Rectal smooth muscle tissue (tissue), 1 donor: ENCODE results near the gene KCND3.

Source experiments
- H3K27ac ChIP-seq: one replicate; pipeline ENCODE4 v1.7.0; 2013; ENCODE audit warnings: low read depth, low read length, inconsistent platforms
- H3K27me3 ChIP-seq: one replicate; pipeline ENCODE4 v1.7.0; 2013; ENCODE audit warnings: low read length; ENCODE audit not compliant: control insufficient read depth, insufficient read depth
- H3K36me3 ChIP-seq: one replicate; pipeline ENCODE4 v1.7.0; 2013; ENCODE audit warnings: low read length; ENCODE audit not compliant: control insufficient read depth, insufficient read depth
- H3K4me1 ChIP-seq: one replicate; pipeline ENCODE4 v1.7.0; 2013; ENCODE audit warnings: low read length; ENCODE audit not compliant: control insufficient read depth, insufficient read depth
- H3K4me3 ChIP-seq: one replicate; pipeline ENCODE4 v1.7.0; 2013; ENCODE audit warnings: low read length
- H3K9ac ChIP-seq: one replicate; pipeline ENCODE4 v1.7.0; 2013; ENCODE audit warnings: low read length

The KCND3 gene

GRCh38 chr1:111861523-111861922, 127.9 kb downstream of the KCND3 start:
- H3K27ac ChIP-seq: no peak overlapping the region
- no peak overlapping the region for H3K9ac ChIP-seq
- no peak overlapping the region for H3K4me3 ChIP-seq
- H3K4me1 ChIP-seq: no peaks in the 10 kb centered on the region
- no peaks in the 10 kb centered on the region for H3K36me3 ChIP-seq
- no peaks in the 10 kb centered on the region for H3K27me3 ChIP-seq

- no peaks in the 10 kb centered on the region for H3K4me1 ChIP-seq
- H3K36me3 ChIP-seq: no peaks in the 10 kb centered on the region
- no peak overlapping the region for H3K4me3 ChIP-seq
- H3K27me3 ChIP-seq: no peaks in the 10 kb centered on the region
- H3K9ac ChIP-seq: no peak overlapping the region
- H3K27ac ChIP-seq: no peak overlapping the region
These were observed 132.2 kb downstream of the KCND3 start for GRCh38 chr1:111857194-111857651.

DNA sequence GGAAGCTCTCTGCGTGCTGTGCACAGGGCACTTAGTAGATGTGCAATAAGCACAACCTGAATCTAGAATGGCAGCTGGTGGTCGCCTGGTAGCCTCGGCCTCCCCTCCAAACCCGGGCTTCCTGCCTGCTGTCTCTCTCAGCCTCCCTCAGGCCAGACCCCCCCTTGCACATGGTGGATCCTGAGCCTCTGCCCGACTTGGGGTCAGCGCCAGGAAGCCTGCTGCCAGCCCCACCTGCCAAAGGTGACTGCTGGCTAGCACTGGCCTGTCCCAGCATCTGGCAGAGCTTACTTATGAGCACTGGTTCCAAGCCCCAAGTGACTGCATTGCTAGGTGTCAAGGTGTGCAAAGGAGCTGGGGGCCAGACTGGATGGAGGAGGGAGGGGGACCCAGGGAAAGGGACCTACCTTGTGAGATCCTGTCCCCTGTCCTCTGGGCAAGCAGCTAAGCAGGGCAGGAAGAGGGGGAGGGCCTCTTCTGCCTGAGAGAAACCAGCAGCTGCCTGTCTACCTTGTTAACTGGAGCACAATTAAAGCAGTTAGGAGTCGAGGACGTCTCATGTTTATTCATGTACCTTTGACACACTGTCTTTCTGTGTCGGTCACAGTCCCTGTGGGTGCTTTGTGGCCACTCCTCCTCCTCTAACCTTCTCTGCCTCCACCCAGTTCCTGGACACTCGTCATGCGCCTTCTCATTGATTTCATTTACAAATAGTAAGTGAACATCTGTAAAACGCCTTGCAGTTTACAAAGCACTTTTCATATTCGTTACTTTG, 132.9 kb downstream of the KCND3 start:
- no peak overlapping the region for H3K9ac ChIP-seq
- H3K36me3 ChIP-seq: no peaks in the 10 kb centered on the region
- no peaks in the 10 kb centered on the region for H3K4me1 ChIP-seq
- no peak overlapping the region for H3K4me3 ChIP-seq
- no peaks in the 10 kb centered on the region for H3K27me3 ChIP-seq
- no peak overlapping the region for H3K27ac ChIP-seq

- Histone ChIP-seq H3K36me3 (no peaks in the 10 kb centered on the region), H3K27me3 (no peaks in the 10 kb centered on the region), H3K27ac (no peak overlapping the region), H3K9ac (no peak overlapping the region), H3K4me3 (no peak overlapping the region), H3K4me1 (no peaks in the 10 kb centered on the region)
These were observed 134.2 kb downstream of the KCND3 start for GRCh38 chr1:111855260-111855659.

DNA sequence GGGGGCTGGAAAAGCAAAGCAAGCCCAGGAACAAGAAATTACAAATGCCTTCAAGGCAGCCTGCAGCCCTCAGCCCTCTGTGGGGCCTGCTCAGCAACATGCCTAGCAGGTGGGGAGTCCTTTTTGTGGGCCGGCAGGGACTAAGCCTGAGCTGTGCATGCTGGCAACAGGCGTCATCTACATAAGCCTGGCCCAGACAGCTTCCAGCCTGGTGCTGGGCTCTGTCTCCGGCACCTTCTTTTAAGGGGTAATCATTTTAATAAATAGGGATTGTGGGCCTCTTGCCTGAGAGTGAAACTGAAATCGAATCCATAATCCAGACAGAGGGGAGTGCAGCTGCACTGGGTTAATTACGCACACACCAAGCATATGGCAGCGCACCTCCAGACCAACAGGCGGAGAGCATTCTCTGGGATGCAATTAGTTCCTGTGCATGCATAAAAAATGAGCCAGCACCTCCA, 137.2 kb downstream of the KCND3 start:
- H3K27ac ChIP-seq: no peak overlapping the region
- no peak overlapping the region for H3K9ac ChIP-seq
- H3K4me1 ChIP-seq: no peaks in the 10 kb centered on the region
- no peaks in the 10 kb centered on the region for H3K36me3 ChIP-seq
- H3K27me3 ChIP-seq: no peaks in the 10 kb centered on the region
- H3K4me3 ChIP-seq: no peak overlapping the region

- Histone ChIP-seq H3K27me3 (no peaks in the 10 kb centered on the region), H3K27ac (no peak overlapping the region), H3K9ac (no peak overlapping the region), H3K4me1 (no peaks in the 10 kb centered on the region), H3K36me3 (no peaks in the 10 kb centered on the region), H3K4me3 (no peak overlapping the region)
These were observed 137.9 kb downstream of the KCND3 start for GRCh38 chr1:111851552-111851951.

DNA sequence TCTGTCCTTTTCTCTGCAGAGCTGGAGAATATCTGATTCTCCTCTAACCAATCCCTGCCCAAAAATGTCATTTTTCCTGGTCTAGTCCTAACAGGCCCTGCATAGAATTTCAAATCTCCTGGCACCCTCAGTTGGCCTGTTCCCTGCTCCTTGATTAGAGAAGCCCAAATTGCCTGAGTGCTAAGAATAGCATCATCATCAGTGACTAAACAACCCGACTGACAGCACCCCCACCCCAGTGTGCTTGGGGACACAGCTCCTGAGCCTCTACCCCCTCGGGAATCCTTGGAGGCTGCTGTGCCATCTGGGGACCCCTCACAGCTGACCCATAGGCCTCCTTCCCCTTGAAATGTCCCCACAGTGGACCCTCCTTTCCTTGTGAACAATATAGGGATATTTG, 139.4 kb downstream of the KCND3 start:
- no peak overlapping the region for H3K9ac ChIP-seq
- no peaks in the 10 kb centered on the region for H3K36me3 ChIP-seq
- H3K27ac ChIP-seq: no peak overlapping the region
- no peak overlapping the region for H3K4me3 ChIP-seq
- no peaks in the 10 kb centered on the region for H3K27me3 ChIP-seq
- no peaks in the 10 kb centered on the region for H3K4me1 ChIP-seq

DNA sequence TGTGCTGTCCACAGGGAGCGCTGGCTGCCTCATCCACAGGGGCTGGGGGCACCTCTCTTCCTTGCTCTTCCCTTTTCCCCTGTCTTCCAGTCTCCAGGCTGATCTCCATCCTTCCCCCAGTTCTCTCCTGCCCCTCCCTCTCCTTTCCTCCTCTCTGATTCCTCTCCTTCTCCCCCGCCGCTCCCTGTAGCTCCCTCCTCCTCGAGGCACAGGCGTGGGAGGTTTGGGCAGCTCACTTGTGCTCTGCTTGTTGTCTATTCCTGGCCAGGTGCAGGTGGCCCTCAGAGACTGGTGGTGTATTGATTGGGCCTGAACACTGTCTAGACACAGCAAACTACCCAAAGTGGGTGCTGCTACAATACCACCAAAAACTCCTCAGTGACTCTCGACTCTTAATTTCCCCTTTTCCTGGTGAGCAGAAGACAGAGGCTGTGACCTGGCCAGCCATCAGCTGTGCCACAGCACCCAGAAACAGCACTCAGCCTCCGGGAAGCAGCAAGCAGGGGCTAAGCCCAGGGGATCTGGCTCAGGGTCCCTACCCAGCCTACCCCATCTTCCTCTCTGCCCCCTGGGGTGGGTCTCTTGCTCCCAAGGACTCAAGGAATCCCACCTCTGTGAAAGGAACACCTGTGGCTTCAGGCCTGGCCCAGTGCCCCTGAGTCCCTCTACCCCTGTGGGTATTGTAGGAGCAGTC, 140.5 kb downstream of the KCND3 start:
- no peak overlapping the region for H3K27ac ChIP-seq
- H3K36me3 ChIP-seq: no peaks in the 10 kb centered on the region
- no peaks in the 10 kb centered on the region for H3K27me3 ChIP-seq
- H3K4me1 ChIP-seq: no peaks in the 10 kb centered on the region
- no peak overlapping the region for H3K4me3 ChIP-seq
- H3K9ac ChIP-seq: no peak overlapping the region

- Histone ChIP-seq H3K27me3 (no peaks in the 10 kb centered on the region), H3K36me3 (no peaks in the 10 kb centered on the region), H3K4me3 (no peak overlapping the region), H3K9ac (no peak overlapping the region), H3K27ac (no peak overlapping the region), H3K4me1 (no peaks in the 10 kb centered on the region)
These were observed 142.0 kb downstream of the KCND3 start for GRCh38 chr1:111847466-111847865.

- H3K9ac ChIP-seq: no peak overlapping the region
- H3K27me3 ChIP-seq: no peaks in the 10 kb centered on the region
- H3K27ac ChIP-seq: no peak overlapping the region
These were observed 142.6 kb downstream of the KCND3 start for GRCh38 chr1:111846842-111847241.

DNA sequence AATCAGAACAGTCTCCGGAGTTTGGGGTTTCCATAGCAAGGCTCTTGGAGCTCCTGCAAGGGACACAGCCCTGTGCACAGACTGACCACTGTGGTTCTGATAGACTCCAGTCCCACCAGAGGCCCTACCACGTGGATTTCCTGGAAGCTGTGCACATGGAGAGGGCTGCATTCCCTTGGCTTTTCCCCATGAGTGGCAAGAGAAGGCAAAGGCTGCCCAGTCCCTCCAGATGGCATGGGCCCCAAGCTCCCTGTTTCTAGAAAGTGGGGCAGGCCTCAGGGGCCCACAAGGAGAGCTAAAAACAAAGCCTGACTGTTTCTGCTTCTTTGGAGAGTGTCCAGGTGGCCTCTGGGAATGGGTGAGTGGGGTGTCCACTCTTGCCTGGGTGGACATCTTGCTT, 146.3 kb downstream of the KCND3 start:
- no peaks in the 10 kb centered on the region for H3K27me3 ChIP-seq
- no peak overlapping the region for H3K9ac ChIP-seq
- no peaks in the 10 kb centered on the region for H3K4me1 ChIP-seq
- H3K27ac ChIP-seq: no peak overlapping the region
- no peaks in the 10 kb centered on the region for H3K36me3 ChIP-seq
- no peak overlapping the region for H3K4me3 ChIP-seq

More at GRCh38 chr1:111846842-111847241, 142.6 kb downstream of the KCND3 start:
- no peak overlapping the region for H3K4me3 ChIP-seq
- no peaks in the 10 kb centered on the region for H3K36me3 ChIP-seq
- no peaks in the 10 kb centered on the region for H3K4me1 ChIP-seq

GRCh38 chr1:111842411-111842810, 147.1 kb downstream of the KCND3 start:
- Histone ChIP-seq H3K4me3 (no peak overlapping the region), H3K27ac (no peak overlapping the region), H3K27me3 (no peaks in the 10 kb centered on the region), H3K36me3 (no peaks in the 10 kb centered on the region), H3K4me1 (no peaks in the 10 kb centered on the region), H3K9ac (no peak overlapping the region)

DNA sequence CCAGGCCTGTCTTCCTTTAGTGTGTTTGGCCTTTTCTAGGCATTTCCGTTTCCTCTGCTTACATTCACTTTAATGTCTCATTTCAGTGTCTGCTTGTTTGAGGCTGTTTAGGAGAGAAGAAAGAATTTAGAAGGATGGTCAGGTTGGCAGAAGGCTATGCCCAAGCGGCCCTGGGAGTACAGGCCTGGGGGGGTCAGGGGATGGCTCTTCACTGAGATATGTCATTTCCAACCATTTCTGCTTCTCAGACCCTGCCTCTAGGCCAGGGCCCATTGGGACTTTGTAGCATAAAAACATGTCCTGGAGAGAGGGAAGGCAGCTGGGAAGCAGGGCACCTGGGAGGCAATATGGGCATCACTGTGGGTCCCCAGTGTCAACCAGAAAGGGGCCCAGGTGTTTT, 147.7 kb downstream of the KCND3 start:
- no peaks in the 10 kb centered on the region for H3K4me1 ChIP-seq
- H3K9ac ChIP-seq: no peak overlapping the region
- no peaks in the 10 kb centered on the region for H3K27me3 ChIP-seq
- no peaks in the 10 kb centered on the region for H3K36me3 ChIP-seq
- no peak overlapping the region for H3K27ac ChIP-seq
- no peak overlapping the region for H3K4me3 ChIP-seq
